Activated CD4-positive, alpha-beta T cell treated with anti-CD3 and anti-CD28 coated beads, Interleukin-2, amount 50 U/mL, for 1 hour (primary cell): ENCODE results near the gene WNT11.
"Not testable (repeated sequence)": the region's sequence is repeated elsewhere in the genome, so short reads cannot be mapped to it uniquely, and the experiment has no call there.

Experiments
- DNase-seq: peaks from one replicate; pipeline ENCODE4 v3.0.0-alpha.2; 2020

Gene WNT11

DNA sequence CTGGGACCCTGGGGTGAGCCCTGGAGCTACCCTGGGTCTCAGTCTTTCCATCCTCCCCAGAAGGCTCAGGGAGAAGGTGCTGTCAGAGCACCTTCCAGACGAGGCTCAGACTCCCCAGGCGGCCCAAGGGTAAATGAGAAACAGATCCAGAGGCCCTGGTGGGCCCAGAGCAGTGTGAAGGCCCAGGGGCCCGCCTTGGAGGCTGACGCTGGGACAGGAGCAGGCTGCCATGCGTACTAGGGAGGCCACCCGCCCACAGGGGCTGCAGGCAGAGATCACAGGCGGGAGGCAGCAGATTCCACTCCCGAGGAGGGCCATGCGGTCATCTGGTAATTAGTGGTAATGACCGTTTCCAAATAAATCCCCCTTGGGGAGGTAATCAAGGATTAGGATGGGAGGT is 5.2 kb downstream of the WNT11 start:
- DNase-seq = no peak

DNA sequence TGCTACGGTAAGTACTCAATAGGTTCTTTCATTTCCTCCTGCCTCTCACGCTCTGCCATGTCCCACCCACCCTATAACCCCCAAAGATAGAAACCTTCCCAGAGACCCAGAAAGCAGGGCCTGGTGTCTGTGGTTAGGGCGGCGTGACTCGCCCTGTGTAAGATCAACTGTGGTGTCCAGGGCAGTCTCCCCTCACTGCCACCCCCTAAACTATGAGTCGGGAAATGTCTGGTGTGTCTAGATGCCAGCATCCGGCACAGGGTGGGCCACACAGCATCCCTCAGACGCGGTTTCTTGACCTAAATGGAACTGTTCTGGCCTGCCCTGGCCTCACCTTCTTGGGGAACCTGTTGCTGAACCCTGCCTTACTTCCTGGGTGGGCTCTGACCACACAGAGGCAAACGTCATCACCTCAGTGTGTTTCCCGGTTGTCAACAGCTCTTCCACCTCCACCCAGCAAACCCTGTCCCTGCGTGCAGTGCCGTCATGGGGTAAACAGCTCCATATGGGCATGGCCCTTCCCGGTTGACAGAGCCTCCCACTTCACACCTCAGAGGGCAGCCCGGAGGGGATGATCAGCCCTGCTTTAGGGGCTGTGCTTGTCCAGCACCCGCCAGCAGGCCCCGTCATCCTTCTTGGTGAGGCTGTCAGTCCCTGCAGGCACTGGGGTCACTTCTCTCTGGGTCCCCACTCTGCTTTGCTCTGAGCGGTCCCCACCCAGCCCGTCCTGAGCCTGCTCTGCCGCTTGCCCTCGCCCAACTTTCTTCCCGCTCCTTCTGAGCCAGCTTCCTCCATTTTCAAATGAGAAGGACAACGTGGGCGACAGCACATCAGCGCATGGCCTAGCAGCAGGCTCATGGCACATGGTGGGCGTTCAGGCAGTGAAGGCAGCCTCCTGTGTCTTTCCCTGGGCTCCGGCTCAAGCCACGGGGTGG is 6.0 kb downstream of the WNT11 start:
- no peak for DNase-seq

DNA sequence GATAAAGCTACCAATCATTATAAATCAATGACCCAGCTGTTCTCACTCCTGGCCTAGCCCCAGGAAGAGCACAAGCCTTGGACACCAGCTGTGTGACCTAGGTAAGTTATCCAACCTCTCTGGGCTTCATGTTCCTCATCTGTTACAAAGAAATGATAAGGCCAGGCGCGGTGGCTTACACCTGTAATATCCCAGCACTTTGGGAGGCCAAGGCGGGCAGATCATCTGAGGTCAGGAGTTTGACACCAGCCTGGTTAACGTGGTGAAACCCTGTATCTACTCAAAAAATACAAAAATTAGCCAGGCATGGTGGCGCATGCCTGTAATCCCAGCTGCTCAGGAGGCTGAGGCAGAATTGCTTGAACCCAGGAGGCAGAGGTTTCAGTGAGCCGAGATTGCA is 7.6 kb downstream of the WNT11 start:
- DNase-seq = not testable (repeated sequence)

DNA sequence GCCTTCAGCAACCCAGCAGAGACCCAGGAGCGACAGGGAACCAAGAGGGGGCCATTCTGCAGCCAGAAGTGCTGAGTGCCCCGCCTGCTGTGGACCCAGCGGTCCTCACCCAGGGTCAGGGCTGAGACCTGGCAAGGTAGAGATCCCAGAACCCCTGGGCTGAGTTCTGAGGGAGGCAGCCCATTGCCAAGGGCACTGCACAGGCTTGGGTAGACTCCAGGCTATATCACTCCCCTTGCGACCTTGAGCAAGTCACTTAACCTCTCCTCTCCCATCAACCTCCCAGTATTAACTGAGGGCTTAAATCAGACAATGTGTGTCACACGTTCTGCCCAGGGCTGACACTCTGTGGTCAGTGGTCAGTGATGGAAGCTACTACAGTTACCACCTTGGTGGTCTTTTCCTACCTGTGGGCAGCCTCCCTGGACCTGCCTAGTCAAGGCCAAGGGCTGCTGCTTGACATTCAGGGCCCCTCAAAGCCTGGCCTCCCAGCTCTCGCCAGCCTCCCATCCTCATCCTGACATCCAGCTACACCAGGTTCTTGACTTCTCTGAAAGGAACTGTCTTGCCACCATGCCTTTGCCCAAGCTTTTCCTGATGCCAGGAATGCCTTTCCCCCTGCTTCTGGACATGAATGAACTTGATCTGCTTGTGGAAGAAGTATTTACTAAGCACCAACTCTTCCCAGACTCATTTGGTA is 8.2 kb downstream of the WNT11 start:
- no peak for DNase-seq

DNA sequence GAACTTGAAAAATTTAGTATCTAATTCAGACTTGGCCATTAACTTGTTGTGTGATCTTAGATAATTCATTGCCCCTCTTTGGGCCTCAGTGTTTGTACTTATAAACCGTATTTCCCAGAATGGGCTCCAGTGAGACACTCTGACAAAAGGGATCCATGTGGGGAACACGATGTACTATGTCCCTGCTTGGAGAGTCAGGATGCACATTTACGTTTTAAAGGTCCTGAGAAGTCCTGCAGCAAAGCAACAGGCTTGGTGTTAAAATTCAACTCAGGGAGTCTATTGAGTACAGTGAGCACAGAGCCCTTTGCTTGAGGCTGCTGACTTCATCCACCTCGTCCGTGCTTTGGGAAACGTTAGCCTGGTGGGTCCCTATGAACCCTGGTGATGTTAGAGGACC is 9.0 kb downstream of the WNT11 start:
- DNase-seq = no peak

DNA sequence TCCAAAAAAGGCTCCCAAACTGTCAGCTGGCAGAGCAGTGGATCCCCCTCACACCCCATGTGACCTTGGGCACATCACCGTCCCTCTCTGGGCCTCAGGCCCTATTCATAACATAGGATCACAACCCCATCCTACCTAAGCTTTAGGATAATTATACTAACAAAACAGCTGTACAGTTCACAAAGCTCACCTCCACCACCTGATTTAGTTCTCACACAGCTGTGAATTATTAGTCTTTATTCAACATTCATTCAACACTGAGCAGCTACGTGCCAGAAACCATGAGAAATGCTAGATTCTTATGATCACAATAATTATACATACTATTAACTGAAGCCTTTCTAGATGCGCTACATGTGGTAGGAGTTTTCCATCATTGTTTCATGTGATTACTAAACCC is 9.5 kb downstream of the WNT11 start:
- no peak for DNase-seq

DNA sequence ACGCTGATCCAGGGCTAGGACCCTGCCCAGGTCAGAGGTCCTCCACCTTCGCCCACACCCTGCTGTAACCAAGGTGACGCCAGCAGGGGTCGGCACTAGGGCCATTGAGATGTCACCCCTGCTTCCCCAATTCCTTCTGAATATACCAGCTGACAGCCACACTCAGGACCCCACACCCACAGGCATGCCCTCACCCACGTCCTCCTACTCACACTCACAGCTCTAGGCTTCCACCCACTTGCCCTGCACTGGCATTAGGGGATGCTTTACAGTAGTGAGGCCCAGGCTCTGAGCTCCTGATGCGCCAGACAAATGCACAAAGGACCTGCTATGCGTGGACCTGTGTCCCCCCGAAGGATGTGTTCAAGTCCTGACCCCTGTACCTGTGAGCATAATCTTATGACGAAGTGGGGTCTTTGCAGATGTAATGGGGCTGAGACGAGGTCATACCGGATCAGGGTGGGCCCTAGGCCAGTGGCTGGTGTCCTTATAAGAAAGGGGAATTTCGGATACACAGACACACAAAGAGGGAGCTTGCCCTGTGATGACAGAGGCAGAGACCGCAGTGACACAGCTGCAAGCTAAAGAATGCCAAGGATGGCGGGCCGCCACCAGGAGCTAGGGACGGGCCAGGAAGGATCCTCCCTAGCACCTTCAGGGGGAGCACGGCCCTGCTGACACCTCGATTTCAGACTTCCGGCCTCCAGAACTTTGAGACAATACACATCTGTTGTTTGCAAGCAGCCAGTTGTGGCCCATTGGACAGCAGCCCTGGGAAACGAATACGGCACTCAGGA is 11.2 kb downstream of the WNT11 start:
- no peak for DNase-seq

DNA sequence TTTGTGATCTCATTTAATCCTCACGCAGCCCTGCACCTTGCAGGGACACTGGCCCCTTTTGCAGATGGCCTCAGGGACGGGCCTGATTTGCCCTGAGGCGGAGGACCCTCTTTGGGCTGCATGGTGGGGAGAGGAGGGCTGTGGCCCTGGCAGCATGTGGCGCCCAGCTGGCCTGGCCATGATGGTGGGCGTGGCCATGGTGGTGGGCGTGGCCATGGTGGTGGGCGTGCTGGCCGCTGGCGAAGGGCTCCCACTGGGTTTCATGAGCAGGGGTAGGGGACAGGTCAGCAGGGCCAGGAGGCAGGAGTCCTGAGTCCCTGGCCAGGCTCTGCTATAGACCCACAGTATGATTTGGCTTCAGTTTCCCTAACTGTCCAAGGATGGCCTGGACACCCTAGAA is 13.1 kb downstream of the WNT11 start:
- DNase-seq = no peak

DNA sequence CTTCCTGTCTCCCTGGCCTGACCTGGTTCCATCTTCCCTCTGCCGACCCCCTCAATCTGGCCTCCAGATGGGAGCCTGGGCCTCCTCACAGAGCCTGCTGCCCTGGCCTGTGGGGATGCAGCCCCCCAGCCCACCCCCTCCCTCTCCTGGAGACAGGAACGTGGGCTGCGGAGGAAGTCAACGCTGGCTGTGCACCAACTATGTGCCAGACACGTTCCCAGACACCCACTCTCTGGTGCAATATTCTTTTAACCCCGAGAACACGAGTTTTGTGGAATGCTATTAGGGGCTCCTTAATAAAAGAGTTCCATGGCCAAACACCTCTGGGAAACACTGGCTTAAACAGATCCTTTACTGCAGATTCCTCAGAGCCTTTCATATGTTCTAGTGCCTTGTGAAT is 15.9 kb downstream of the WNT11 start:
- no peak for DNase-seq

DNA sequence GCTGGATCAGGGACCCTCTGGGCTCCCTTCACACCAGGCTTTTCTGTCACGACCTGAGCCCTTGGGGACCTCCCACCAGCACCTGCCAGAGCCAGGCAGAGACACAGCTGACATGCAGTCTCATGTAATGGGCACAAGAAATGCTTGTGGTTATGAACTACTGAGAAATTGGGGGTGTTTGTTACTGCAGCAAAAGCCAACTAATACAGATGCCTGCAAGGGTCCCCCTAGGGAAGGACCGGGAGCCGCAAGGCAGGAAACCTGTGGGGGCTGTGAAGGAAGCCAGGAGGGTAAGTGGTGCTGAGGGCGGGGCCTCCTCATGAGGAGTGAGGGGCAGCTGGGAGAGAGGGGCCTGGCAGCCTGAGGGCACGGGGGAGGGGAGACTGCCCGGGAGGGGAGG is 16.6 kb downstream of the WNT11 start:
- DNase-seq = no peak

DNA sequence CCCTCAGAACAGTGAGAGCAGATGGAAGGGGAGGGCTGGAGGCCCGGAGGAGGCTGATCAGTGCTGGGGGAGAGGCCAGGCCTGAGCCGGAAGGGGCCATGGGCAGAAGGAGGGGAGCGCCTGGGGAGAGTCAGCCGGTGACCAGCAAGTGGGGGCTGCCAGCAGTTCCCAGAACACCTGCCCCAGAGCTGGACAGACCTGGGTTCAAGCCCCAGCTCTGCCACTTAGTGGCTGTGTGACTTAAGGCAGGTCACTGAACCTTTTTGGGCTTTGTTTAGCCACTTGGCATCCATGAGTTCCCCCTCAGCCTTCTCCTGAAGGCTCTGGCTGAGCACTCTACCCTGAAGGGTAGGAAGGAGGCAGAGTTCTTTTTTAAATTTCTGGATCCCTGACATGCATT is 17.4 kb downstream of the WNT11 start:
- no peak for DNase-seq

DNA sequence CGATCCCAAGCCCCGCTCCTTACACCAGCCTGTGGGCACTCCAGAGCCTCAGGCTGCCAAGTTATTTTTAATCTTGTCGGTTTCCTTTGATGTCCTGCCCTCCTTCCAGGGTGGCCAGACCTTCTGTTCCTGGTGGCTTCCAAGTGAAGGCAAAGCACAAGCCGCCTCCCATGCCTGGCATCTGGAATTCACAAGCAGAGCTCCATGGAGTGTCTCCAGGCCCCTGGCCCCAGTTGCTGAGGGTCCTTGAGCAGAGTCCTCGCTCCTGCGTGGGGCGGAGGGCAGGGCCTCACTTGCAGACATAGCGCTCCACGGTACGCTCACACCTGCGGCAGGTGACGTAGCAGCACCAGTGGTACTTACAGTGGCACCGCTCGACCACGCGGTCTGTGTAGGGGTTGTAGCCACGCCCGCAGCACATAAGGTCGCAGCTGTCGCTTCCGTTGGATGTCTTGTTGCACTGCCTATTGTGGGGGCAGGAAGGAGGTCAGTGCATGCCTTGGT is 19.5 kb downstream of the WNT11 start:
- DNase-seq = no peak

DNA sequence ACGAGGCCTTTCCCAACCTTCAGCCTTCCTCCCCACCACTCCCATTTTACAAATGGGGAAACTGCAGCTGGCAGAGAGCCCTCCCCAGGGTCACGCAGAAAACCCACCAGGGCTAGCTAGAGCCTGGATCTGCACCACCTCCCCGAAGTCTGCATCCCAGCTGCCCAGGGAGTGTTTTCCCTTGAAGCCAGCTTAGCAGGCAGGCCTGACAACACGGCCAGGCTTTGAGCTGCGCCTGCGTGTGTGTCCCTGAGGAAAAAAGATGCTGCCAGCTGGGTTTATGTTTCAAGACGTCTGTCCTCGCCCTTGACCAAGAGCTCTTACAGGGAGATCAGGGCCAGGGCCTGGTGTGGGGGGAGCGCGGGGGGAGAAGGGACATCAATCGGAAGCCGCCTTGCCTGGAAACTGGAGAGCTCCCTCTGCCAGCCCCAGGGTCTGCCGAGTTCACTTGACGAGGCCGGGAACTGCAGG is 20.3 kb downstream of the WNT11 start:
- DNase-seq = no peak

DNA sequence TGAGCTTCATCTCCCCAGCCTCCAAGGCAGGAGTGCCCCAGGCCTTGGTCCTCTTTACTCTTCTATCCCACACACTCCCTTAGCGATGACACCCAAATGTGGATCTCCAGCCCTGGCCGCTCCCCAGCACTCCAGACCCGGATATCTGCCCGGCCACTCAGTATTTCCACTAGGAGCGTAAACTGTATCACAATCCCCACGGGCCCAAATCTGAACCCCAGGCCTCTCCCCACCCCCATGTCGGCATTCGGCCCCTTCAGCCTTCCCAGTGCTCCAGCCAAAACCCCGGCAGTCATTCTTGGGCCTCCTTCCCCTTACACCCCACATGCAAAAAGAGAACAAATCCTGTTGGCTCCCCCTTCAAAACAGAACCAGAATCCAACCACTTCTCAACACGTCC is 20.8 kb downstream of the WNT11 start:
- DNase-seq = no peak

DNA sequence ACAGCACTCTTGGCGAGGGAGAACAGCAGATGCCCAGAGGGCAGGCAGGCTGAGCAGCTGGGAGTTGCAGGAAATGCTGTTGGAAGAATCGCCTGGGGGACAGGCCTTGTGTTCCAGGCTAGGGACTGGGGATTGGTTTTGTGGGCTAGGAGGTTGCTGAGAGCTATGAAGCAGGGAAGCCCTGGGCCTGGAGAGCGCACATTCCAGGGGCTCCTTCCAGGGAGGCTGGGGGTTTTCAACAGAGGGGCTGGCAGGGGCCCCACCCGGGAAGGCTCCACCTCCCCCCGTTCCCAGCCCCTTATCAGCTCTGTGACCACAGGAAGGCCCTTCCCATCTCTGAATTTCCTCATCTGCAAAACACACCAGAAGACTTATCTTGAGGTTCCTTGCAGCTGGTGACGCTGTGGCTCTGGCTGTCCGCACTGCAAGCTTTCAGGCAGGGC is 21.7 kb downstream of the WNT11 start:
- no peak for DNase-seq

DNA sequence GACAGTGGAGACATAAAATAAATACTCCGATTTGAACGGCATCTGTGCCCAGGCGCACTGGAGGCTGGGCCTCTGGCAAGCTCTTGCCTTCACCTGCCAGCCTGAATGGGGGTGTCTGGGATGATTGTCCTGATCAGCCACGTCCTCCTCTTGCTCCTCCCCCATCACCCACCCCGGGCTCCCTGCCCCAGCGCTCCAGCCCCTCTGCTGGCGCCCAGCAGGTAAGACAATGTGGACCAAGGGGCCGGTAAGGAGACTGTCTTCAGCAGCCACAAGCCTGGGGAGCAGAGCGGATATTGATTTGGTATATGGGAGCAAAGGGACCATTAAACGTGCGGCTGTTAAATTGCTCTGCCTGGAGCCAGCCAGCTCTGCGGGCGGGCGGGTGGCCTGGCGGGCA is 24.9 kb downstream of the WNT11 start:
- no peak for DNase-seq

DNA sequence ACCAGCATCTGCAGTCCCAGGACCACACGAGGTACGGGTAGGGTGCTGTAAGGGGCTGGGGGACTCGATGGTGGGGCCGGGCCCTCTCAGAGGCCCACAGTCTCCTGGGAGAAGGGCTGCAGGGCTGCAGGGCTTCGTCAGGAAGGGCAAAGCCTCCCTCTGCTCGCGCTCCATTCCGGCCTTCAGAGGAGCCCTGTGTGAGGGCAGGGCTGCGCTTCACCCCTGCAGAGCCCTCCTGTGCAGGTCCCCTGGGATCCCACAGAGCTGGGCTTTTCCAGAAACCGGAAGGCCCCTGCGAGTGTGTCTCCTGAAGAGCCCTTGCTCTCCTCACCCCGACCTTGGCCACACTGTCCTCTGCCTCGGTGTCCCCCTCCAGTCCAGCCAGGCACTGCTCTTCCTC is 27.2 kb downstream of the WNT11 start:
- no peak for DNase-seq

DNA sequence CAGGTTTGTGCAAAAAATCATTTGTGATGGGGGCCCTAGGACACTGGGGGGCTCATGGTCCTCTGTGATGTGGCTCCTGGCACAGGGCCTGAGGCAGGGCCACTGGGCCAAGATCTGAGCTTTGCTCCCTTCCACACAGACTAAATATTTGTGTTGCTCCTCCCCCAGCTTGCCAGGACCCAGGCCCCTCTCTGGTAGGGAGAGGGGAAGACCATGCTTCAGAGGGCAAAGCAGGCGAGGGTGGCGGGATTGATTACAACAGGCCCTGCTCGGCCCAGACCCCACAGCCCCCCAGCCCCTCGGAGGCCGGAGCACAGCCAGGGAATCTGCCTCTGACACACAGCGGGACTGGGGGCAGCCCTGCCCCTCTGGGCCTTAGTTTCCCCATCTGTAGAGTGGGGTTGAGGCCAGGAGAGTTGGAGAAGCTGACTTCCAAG is 29.0 kb downstream of the WNT11 start:
- no peak for DNase-seq

DNA sequence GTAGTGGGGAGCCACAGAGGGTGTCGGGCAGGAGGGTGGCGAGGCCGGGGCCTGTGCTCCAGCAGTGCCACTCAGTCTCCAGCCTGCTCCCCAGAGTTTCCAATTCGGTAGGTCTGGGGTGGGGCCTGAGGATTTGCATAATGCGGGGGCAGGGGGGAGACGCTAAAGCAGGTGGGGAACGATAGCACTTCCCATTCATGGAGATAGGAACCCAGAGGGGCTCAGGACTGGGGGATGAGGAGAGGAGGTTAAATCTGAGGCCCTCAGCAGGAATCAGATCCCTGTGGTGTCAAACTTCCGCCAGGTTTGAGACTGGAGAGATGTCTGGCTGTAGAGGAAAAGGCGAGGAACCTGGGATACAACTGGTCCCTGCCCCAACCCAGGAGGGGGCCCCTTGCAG is 29.8 kb downstream of the WNT11 start:
- no peak for DNase-seq

DNA sequence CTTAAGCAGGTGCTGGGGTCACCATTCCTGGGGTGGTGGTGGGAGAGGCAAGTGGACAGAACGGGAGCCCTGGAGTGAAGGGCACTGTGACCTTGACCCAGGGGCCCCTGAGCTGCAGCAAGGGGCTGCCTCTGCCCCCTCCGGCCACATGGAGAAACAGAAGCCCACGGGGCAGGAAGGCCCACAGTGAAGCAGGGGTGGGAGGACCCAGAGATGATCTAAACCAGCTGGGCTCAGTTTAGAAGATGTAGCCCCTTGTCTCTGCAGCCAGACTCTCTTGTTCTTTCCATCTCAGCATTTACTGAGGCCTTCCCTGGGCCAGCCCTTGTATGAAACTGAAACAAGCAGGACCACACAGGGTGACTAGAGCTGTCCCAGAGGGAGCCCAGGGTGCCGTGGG is 30.5 kb downstream of the WNT11 start:
- no peak for DNase-seq

DNA sequence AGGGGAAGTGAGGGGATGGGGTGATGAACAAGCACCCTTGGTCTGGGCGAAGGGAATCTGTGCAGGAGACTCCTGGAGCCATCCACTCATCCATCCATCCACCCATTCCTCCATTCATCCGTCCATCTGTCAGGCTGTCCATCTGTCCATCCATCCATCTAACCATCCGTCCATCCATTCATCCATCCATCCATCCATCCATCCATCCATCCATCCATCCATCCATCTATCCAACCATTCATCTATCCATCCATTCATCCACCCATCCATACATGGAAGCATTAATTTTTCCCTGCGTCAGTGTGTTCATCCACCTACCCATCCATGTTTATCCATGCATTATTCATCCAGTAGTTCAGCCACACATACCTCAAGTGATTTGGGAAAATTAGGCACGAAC is 32.0 kb downstream of the WNT11 start:
- no peak for DNase-seq

DNA sequence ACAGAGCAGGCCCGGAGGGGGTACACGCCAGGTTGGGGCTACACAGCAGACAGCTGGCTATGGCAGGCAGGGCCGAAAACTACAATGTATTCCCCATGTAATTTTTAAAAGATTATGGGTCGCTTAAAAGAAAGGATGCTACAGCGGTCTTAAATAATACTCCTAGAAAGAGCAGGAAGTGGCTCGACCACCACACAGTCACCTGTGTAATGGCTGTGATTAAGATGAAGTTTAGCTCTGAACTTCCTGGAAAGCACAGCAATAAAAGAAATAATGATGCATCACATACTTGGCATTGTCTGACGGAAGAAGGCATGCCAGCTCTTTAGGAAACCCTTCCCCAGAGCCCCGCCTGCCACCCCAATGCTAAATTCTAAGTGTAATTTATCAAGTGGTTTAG is 32.6 kb downstream of the WNT11 start:
- no peak for DNase-seq

DNA sequence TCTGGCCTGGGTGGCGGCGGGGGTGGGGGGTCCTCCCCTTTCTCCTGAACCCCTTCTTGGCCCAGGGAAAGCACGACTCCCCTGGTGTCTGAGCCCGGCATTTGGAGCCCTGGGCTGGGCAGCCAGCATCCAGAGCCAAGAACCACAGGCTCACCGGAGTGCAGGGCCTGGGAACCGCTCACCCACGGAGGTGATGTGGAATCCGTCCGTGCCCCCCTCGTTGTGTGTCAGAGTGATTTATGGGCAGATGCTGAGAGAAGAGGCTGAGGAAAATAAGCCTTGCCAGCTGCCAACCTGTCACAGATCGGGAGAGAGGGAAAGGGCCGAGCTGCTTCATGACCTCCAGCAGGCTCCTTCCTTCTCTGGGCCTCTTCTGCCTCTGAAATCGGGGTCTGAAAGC is 33.7 kb downstream of the WNT11 start:
- DNase-seq = no peak
